Measurements from ENCODE around the gene DLGAP4.

The DLGAP4 gene

GRCh38 chr20:36525620-36526365, 219.7 kb downstream of the DLGAP4 start:
- Histone ChIP-seq H3K27ac (ENCODE audit: low read depth, low read length) (no peak overlapping the region), H3K27me3 (ENCODE audit: control insufficient read depth, insufficient read depth, low read length) (no peaks in the 10 kb centered on the region), H3K9ac (ENCODE audit: low read length) (no peak overlapping the region), H3K9me3 (ENCODE audit: control insufficient read depth, insufficient read depth, low read depth, low read length) (no peaks in the 10 kb centered on the region), H3K4me3 (ENCODE audit: low read depth, low read length) (no peak overlapping the region), H3K4me1 (ENCODE audit: control insufficient read depth, insufficient read depth, low read length) (no peaks in the 10 kb centered on the region), H3K36me3 (ENCODE audit: control insufficient read depth, insufficient read depth, low read length) (peaks cover 57% of the 10 kb centered on the region)

- Histone ChIP-seq H3K36me3 (ENCODE audit: control insufficient read depth, insufficient read depth, low read length) (peaks cover 55% of the 10 kb centered on the region), H3K27ac (ENCODE audit: low read depth, low read length) (no peak overlapping the region)
Measured at GRCh38 chr20:36526521-36527011, 220.4 kb downstream of the DLGAP4 start.

GRCh38 chr20:36527331-36528125, 221.4 kb downstream of the DLGAP4 start:
- Histone ChIP-seq H3K4me3 (ENCODE audit: low read depth, low read length) (no peak overlapping the region), H3K9me3 (ENCODE audit: control insufficient read depth, insufficient read depth, low read depth, low read length) (no peaks in the 10 kb centered on the region), H3K9ac (ENCODE audit: low read length) (no peak overlapping the region), H3K27me3 (ENCODE audit: control insufficient read depth, insufficient read depth, low read length) (no peaks in the 10 kb centered on the region), H3K36me3 (ENCODE audit: control insufficient read depth, insufficient read depth, low read length) (peaks cover 48% of the 10 kb centered on the region), H3K27ac (ENCODE audit: low read depth, low read length) (no peak overlapping the region), H3K4me1 (ENCODE audit: control insufficient read depth, insufficient read depth, low read length) (no peaks in the 10 kb centered on the region)

More at GRCh38 chr20:36526521-36527011, 220.4 kb downstream of the DLGAP4 start:
- Histone ChIP-seq H3K9ac (ENCODE audit: low read length) (no peak overlapping the region), H3K4me3 (ENCODE audit: low read depth, low read length) (no peak overlapping the region), H3K4me1 (ENCODE audit: control insufficient read depth, insufficient read depth, low read length) (no peaks in the 10 kb centered on the region), H3K27me3 (ENCODE audit: control insufficient read depth, insufficient read depth, low read length) (no peaks in the 10 kb centered on the region), H3K9me3 (ENCODE audit: control insufficient read depth, insufficient read depth, low read depth, low read length) (no peaks in the 10 kb centered on the region)

DNA sequence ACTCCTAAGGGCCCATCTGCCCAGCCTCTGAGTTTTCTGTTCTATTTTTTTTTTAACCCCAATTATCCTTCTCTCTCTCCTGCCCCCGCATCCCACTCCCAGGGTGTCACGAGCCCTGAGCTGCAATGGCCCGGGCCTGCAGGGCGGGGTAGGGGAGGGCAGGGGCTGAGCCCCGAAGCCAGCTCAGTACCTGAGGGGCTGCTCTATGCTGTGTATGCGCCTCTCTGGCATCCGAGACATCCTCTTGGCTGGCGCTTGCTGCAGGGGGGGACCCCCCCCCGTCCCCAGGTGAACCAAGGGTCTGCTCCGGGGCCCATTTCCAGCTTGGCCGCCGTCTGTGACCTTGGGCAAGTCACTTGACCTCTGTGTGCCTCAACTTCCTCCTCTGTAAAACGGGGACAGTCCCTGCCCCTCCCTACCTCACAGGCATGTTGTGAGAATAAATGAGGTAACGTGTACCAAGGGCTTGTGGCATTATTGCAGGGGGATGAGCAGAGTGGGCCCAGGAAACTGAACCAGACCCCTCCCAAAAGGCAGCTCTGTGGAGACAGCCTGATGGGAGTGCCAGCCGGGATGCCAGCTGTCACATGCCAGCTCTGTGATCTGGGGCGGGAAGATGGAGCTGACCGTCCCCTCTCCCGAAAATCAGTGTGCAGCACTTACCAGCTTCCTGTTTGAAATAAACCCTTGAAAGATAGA, 222.2 kb downstream of the DLGAP4 start:
- Histone ChIP-seq H3K9me3 (ENCODE audit: control insufficient read depth, insufficient read depth, low read depth, low read length) (no peaks in the 10 kb centered on the region), H3K36me3 (ENCODE audit: control insufficient read depth, insufficient read depth, low read length) (peaks cover 43% of the 10 kb centered on the region), H3K4me3 (ENCODE audit: low read depth, low read length) (no peak overlapping the region), H3K4me1 (ENCODE audit: control insufficient read depth, insufficient read depth, low read length) (no peaks in the 10 kb centered on the region), H3K9ac (ENCODE audit: low read length) (no peak overlapping the region), H3K27me3 (ENCODE audit: control insufficient read depth, insufficient read depth, low read length) (no peaks in the 10 kb centered on the region), H3K27ac (ENCODE audit: low read depth, low read length) (no peak overlapping the region)

- Histone ChIP-seq H3K4me3 (ENCODE audit: low read depth, low read length) (no peak overlapping the region), H3K27me3 (ENCODE audit: control insufficient read depth, insufficient read depth, low read length) (no peaks in the 10 kb centered on the region), H3K4me1 (ENCODE audit: control insufficient read depth, insufficient read depth, low read length) (no peaks in the 10 kb centered on the region), H3K9ac (ENCODE audit: low read length) (no peak overlapping the region), H3K36me3 (ENCODE audit: control insufficient read depth, insufficient read depth, low read length) (peaks cover 40% of the 10 kb centered on the region), H3K27ac (ENCODE audit: low read depth, low read length) (no peak overlapping the region), H3K9me3 (ENCODE audit: control insufficient read depth, insufficient read depth, low read depth, low read length) (no peaks in the 10 kb centered on the region)
Measured at GRCh38 chr20:36528875-36529417, 222.8 kb downstream of the DLGAP4 start.

- Histone ChIP-seq H3K9me3 (ENCODE audit: control insufficient read depth, insufficient read depth, low read depth, low read length) (no peaks in the 10 kb centered on the region), H3K4me1 (ENCODE audit: control insufficient read depth, insufficient read depth, low read length) (no peaks in the 10 kb centered on the region), H3K27ac (ENCODE audit: low read depth, low read length) (no peak overlapping the region), H3K9ac (ENCODE audit: low read length) (no peak overlapping the region), H3K36me3 (ENCODE audit: control insufficient read depth, insufficient read depth, low read length) (peaks cover 12% of the 10 kb centered on the region), H3K27me3 (ENCODE audit: control insufficient read depth, insufficient read depth, low read length) (no peaks in the 10 kb centered on the region), H3K4me3 (ENCODE audit: low read depth, low read length) (no peak overlapping the region)
Measured at GRCh38 chr20:36532388-36532787, 226.2 kb downstream of the DLGAP4 start.

- Histone ChIP-seq H3K36me3 (ENCODE audit: control insufficient read depth, insufficient read depth, low read length) (peaks cover 8% of the 10 kb centered on the region), H3K9me3 (ENCODE audit: control insufficient read depth, insufficient read depth, low read depth, low read length) (no peaks in the 10 kb centered on the region), H3K4me1 (ENCODE audit: control insufficient read depth, insufficient read depth, low read length) (no peaks in the 10 kb centered on the region), H3K27ac (ENCODE audit: low read depth, low read length) (no peak overlapping the region), H3K27me3 (ENCODE audit: control insufficient read depth, insufficient read depth, low read length) (no peaks in the 10 kb centered on the region), H3K9ac (ENCODE audit: low read length) (no peak overlapping the region), H3K4me3 (ENCODE audit: low read depth, low read length) (no peak overlapping the region)
Measured at GRCh38 chr20:36532822-36533221, 226.7 kb downstream of the DLGAP4 start.

- Histone ChIP-seq H3K9ac (ENCODE audit: low read length) (no peak overlapping the region), H3K9me3 (ENCODE audit: control insufficient read depth, insufficient read depth, low read depth, low read length) (no peaks in the 10 kb centered on the region), H3K36me3 (ENCODE audit: control insufficient read depth, insufficient read depth, low read length) (no peaks in the 10 kb centered on the region), H3K4me1 (ENCODE audit: control insufficient read depth, insufficient read depth, low read length) (peaks cover 19% of the 10 kb centered on the region), H3K27ac (ENCODE audit: low read depth, low read length) (no peak overlapping the region), H3K4me3 (ENCODE audit: low read depth, low read length) (no peak overlapping the region), H3K27me3 (ENCODE audit: control insufficient read depth, insufficient read depth, low read length) (no peaks in the 10 kb centered on the region)
Measured at GRCh38 chr20:36538026-36538722, 232.0 kb downstream of the DLGAP4 start.

DNA sequence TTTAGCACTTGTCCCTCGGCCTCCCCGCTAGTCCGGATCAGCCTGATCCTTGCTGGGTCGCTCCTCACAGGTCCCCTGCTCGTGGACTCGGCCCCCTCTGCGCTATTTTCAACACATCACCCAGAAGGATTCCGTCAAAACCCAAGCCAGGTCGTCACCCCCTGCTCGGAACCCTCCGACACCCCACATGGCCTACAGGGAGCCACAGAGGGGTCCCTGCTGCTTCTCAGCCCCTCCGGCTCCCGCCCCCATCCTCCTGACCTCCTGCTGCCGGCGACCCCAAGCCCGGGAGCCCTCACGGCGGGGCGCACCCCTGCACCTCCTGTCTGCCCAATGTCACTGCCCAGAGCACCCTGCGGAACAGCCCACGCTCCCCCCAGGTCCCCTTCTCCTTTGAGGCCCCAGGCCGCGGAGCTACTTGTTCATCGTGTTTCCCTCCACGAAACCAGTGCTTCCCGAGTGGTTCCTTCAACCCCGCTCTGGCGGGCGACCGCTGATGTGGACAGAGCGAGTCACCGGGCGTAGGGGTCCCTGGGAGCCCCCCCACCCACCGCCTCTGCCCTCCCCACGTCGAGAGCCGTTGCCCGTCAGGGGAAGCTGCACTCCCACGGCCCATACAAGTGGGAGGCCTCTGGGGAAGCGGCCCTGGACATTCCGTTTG, 234.5 kb downstream of the DLGAP4 start:
- Histone ChIP-seq H3K9me3 (ENCODE audit: control insufficient read depth, insufficient read depth, low read depth, low read length) (no peaks in the 10 kb centered on the region), H3K36me3 (ENCODE audit: control insufficient read depth, insufficient read depth, low read length) (peaks cover 13% of the 10 kb centered on the region; the same call in 1 of the 2 replicates), H3K27me3 (ENCODE audit: control insufficient read depth, insufficient read depth, low read length) (no peaks in the 10 kb centered on the region), H3K4me3 (ENCODE audit: low read depth, low read length) (peak overlapping the region; percentile 73), H3K27ac (ENCODE audit: low read depth, low read length) (peak overlapping the region; percentile 88; the same call in 1 of the 2 replicates), H3K9ac (ENCODE audit: low read length) (peak overlapping the region; percentile 97), H3K4me1 (ENCODE audit: control insufficient read depth, insufficient read depth, low read length) (peaks cover 33% of the 10 kb centered on the region)

Data from HUES6 (cell line).